ENCODE data around the gene SDR39U1.

GRCh38 chr14:24407608-24408325 is 34.8 kb downstream of the SDR39U1 start:
- TF ChIP-seq CTCF (IDR thresholded peaks at IDR 0.05; ENCODE audit: low read depth, low read length): no peak
- no peak for TF ChIP-seq EZH2phosphoT487 (IDR thresholded peaks at IDR 0.05; ENCODE audit: low read depth)
